ENCODE results near the gene SPATS2L. TPM values are rescaled to one million over a fixed set of nuclear protein-coding genes. Genes with fewer than 3 reads are reported as not detected.

The SPATS2L gene
- total and polyA plus RNA-seq, 2 of the 13 experiments (the other 11 are each of a cell fraction or from before 2014, with no cell fraction given) = 154 to 212 TPM

DNA sequence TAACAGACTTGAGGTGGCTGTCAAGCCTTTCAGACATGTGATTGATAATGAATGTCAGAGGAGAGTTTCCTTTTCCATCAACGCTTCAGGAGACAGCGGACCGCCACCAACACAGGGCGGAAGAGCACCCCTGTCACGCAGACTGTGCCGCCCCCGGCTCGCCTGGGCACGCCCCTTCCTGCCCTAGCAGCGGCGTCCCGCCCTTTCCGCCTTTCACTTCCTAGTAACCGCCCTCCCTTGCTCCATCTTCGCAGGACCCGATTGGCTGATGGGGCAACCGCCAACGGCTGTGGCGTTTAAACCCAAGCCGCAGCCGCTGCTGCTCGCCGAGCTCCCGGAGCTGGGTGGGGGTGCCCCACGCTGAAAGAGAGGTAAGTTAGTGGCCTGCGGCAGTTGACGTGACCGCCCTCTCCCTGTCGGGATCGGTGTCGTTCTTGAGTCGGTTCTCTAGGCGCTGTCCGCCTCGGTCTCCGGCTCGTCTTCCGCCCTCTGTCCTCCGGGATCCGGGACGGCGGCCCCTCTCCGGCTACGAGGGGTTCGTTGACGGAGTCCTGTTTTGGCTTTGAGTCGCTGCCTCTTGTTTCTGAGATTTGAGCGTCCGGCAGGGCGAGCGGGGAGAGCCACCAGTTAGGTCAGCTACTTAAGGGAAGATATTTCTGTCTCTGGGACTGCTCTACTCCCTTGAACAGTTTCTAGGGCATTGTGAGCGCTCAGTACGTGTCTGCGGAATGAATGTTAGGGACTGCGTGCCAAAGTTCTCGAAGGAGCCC lies 219.6 kb downstream of the SPATS2L start, which contains the start of gene SGO2 (continued):
- TF ChIP-seq, protein P1, sequence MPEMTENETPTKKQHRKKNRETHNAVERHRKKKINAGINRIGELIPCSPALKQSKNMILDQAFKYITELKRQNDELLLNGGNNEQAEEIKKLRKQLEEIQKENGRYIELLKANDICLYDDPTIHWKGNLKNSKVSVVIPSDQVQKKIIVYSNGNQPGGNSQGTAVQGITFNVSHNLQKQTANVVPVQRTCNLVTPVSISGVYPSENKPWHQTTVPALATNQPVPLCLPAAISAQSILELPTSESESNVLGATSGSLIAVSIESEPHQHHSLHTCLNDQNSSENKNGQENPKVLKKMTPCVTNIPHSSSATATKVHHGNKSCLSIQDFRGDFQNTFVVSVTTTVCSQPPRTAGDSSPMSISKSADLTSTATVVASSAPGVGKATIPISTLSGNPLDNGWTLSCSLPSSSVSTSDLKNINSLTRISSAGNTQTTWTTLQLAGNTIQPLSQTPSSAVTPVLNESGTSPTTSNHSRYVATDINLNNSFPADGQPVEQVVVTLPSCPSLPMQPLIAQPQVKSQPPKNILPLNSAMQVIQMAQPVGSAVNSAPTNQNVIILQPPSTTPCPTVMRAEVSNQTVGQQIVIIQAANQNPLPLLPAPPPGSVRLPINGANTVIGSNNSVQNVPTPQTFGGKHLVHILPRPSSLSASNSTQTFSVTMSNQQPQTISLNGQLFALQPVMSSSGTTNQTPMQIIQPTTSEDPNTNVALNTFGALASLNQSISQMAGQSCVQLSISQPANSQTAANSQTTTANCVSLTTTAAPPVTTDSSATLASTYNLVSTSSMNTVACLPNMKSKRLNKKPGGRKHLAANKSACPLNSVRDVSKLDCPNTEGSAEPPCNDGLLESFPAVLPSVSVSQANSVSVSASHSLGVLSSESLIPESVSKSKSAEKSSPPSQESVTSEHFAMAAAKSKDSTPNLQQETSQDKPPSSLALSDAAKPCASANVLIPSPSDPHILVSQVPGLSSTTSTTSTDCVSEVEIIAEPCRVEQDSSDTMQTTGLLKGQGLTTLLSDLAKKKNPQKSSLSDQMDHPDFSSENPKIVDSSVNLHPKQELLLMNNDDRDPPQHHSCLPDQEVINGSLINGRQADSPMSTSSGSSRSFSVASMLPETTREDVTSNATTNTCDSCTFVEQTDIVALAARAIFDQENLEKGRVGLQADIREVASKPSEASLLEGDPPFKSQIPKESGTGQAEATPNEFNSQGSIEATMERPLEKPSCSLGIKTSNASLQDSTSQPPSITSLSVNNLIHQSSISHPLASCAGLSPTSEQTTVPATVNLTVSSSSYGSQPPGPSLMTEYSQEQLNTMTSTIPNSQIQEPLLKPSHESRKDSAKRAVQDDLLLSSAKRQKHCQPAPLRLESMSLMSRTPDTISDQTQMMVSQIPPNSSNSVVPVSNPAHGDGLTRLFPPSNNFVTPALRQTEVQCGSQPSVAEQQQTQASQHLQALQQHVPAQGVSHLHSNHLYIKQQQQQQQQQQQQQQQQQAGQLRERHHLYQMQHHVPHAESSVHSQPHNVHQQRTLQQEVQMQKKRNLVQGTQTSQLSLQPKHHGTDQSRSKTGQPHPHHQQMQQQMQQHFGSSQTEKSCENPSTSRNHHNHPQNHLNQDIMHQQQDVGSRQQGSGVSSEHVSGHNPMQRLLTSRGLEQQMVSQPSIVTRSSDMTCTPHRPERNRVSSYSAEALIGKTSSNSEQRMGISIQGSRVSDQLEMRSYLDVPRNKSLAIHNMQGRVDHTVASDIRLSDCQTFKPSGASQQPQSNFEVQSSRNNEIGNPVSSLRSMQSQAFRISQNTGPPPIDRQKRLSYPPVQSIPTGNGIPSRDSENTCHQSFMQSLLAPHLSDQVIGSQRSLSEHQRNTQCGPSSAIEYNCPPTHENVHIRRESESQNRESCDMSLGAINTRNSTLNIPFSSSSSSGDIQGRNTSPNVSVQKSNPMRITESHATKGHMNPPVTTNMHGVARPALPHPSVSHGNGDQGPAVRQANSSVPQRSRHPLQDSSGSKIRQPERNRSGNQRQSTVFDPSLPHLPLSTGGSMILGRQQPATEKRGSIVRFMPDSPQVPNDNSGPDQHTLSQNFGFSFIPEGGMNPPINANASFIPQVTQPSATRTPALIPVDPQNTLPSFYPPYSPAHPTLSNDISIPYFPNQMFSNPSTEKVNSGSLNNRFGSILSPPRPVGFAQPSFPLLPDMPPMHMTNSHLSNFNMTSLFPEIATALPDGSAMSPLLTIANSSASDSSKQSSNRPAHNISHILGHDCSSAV (CRISPR knock-in tag; IDR thresholded peaks at IDR 0.05; ENCODE audit: borderline replicate concordance) = no peak
- no peak; the same call in 1 of the 2 replicates for TF ChIP-seq ZNF558 (CRISPR knock-in tag; IDR thresholded peaks at IDR 0.05; ENCODE audit: borderline replicate concordance)
- TF ChIP-seq ZFP36L2 (CRISPR knock-in tag; IDR thresholded peaks at IDR 0.05) = peak; percentile 39; the same call in 1 of the 2 replicates
- TF ChIP-seq, protein P2, sequence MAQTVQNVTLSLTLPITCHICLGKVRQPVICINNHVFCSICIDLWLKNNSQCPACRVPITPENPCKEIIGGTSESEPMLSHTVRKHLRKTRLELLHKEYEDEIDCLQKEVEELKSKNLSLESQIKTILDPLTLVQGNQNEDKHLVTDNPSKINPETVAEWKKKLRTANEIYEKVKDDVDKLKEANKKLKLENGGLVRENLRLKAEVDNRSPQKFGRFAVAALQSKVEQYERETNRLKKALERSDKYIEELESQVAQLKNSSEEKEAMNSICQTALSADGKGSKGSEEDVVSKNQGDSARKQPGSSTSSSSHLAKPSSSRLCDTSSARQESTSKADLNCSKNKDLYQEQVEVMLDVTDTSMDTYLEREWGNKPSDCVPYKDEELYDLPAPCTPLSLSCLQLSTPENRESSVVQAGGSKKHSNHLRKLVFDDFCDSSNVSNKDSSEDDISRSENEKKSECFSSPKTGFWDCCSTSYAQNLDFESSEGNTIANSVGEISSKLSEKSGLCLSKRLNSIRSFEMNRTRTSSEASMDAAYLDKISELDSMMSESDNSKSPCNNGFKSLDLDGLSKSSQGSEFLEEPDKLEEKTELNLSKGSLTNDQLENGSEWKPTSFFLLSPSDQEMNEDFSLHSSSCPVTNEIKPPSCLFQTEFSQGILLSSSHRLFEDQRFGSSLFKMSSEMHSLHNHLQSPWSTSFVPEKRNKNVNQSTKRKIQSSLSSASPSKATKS (CRISPR knock-in tag; IDR thresholded peaks at IDR 0.05) = no peak
- peak; percentile 37; the same call in 1 of the 2 replicates for TF ChIP-seq ZNF724P (CRISPR knock-in tag; IDR thresholded peaks at IDR 0.05; ENCODE audit: borderline replicate concordance)
- TF ChIP-seq, protein P3, sequence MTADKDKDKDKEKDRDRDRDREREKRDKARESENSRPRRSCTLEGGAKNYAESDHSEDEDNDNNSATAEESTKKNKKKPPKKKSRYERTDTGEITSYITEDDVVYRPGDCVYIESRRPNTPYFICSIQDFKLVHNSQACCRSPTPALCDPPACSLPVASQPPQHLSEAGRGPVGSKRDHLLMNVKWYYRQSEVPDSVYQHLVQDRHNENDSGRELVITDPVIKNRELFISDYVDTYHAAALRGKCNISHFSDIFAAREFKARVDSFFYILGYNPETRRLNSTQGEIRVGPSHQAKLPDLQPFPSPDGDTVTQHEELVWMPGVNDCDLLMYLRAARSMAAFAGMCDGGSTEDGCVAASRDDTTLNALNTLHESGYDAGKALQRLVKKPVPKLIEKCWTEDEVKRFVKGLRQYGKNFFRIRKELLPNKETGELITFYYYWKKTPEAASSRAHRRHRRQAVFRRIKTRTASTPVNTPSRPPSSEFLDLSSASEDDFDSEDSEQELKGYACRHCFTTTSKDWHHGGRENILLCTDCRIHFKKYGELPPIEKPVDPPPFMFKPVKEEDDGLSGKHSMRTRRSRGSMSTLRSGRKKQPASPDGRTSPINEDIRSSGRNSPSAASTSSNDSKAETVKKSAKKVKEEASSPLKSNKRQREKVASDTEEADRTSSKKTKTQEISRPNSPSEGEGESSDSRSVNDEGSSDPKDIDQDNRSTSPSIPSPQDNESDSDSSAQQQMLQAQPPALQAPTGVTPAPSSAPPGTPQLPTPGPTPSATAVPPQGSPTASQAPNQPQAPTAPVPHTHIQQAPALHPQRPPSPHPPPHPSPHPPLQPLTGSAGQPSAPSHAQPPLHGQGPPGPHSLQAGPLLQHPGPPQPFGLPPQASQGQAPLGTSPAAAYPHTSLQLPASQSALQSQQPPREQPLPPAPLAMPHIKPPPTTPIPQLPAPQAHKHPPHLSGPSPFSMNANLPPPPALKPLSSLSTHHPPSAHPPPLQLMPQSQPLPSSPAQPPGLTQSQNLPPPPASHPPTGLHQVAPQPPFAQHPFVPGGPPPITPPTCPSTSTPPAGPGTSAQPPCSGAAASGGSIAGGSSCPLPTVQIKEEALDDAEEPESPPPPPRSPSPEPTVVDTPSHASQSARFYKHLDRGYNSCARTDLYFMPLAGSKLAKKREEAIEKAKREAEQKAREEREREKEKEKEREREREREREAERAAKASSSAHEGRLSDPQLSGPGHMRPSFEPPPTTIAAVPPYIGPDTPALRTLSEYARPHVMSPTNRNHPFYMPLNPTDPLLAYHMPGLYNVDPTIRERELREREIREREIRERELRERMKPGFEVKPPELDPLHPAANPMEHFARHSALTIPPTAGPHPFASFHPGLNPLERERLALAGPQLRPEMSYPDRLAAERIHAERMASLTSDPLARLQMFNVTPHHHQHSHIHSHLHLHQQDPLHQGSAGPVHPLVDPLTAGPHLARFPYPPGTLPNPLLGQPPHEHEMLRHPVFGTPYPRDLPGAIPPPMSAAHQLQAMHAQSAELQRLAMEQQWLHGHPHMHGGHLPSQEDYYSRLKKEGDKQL (CRISPR knock-in tag; IDR thresholded peaks at IDR 0.05; ENCODE audit: low read depth) = peak; percentile 44; the same call in 1 of the 2 replicates
- peak; percentile 92; the same call in 1 of the 2 replicates for TF ChIP-seq SP140L (CRISPR knock-in tag; IDR thresholded peaks at IDR 0.05; ENCODE audit: borderline replicate concordance)
- TF ChIP-seq, protein P4, sequence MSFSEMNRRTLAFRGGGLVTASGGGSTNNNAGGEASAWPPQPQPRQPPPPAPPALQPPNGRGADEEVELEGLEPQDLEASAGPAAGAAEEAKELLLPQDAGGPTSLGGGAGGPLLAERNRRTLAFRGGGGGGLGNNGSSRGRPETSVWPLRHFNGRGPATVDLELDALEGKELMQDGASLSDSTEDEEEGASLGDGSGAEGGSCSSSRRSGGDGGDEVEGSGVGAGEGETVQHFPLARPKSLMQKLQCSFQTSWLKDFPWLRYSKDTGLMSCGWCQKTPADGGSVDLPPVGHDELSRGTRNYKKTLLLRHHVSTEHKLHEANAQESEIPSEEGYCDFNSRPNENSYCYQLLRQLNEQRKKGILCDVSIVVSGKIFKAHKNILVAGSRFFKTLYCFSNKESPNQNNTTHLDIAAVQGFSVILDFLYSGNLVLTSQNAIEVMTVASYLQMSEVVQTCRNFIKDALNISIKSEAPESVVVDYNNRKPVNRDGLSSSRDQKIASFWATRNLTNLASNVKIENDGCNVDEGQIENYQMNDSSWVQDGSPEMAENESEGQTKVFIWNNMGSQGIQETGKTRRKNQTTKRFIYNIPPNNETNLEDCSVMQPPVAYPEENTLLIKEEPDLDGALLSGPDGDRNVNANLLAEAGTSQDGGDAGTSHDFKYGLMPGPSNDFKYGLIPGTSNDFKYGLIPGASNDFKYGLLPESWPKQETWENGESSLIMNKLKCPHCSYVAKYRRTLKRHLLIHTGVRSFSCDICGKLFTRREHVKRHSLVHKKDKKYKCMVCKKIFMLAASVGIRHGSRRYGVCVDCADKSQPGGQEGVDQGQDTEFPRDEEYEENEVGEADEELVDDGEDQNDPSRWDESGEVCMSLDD (CRISPR knock-in tag; IDR thresholded peaks at IDR 0.05; ENCODE audit: borderline replicate concordance) = no peak
